Tibial artery (tissue), 4 donors: Measurements from ENCODE around the gene UPF2.
"Not testable (repeated sequence)": the region's sequence is repeated elsewhere in the genome, so short reads cannot be mapped to it uniquely, and the experiment has no call there.

ENCODE experiments used
- DNase-seq, 2 donors: peaks; one replicate each; pipeline ENCODE4 v3.0.0-alpha.2; 2019
- H3K27ac ChIP-seq, 2 donors: fragments of 200-600 bp; sonication (generic) in 1 of 2; 1 replicate in 1 of 2; 2 replicates in 1 of 2; pipeline ENCODE4 v1.5.1; 2018 to 2019; ENCODE audit warnings: mild to moderate bottlenecking in 1 of 2
- H3K27me3 ChIP-seq, 2 donors: fragments of 200-600 bp; sonication (generic) in 1 of 2; one replicate each; pipeline versions ENCODE4 v1.5.1 to v1.6.0; 2016 to 2019
- H3K36me3 ChIP-seq, 3 donors: fragments of 200-600 bp; sonication (generic) in 2 of 3; one replicate each; pipeline ENCODE4 v1.5.1; 2016 to 2019; ENCODE audit warnings: mild to moderate bottlenecking in 2 of 3
- H3K4me1 ChIP-seq, 4 donors: fragments of 200-600 bp; sonication (generic) in 2 of 4; 1 replicate in 3 of 4; 2 replicates in 1 of 4; pipeline ENCODE4 v1.5.1; 2016 to 2019
- H3K4me3 ChIP-seq, 2 donors: fragments of 200-600 bp; sonication (generic) in 1 of 2; 1 replicate in 1 of 2; 2 replicates in 1 of 2; pipeline ENCODE4 v1.5.1; 2018 to 2019; ENCODE audit warnings: mild to moderate bottlenecking in 2 of 2
- H3K9me3 ChIP-seq, 3 donors: fragments of 200-600 bp; sonication (generic) in 1 of 3; one replicate each; pipeline ENCODE4 v1.5.1; 2016 to 2019
- intact Hi-C: fragments of 100-400 bp; cut with DNase I; formaldehyde crosslinking; loops from one replicate; pipeline ENCODE4 v1.15.0; 2023; ENCODE audit warnings: low total_unique reads
- TF ChIP-seq, protein P1 (sequence below), 2 experiments: fragments of 200-600 bp in 1 of 2; fragments of 450-650 bp in 1 of 2; IDR thresholded peaks; one replicate each; pipeline ENCODE4 v1.5.1; 2017 to 2019; ENCODE audit warnings: antibody characterized with exemption in 2 of 2, mild to moderate bottlenecking in 1 of 2, moderate library complexity in 1 of 2

UPF2 gene

DNA sequence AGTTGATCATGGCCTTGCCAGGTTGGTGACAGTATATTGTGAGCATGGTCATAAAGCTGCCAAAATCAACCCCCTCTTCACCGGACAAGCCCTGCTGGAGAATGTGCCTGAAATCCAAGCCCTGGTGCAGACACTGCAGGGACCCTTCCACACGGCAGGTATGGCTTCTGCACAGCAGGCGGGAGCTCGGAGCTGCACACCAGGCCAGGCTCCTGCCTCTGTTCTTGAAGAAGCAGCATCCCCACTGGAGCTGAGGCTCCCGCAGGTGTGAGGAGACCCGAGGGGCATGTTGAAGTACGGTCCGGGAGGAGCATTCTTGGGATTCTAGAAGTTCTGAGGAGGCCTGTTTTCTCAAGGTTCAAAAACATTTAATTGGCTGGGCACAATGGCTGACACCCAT is 38.9 kb upstream of the UPF2 start:
- Histone ChIP-seq H3K4me1 (no peaks in the 10 kb centered on the region), H3K27ac (no peak overlapping the region), H3K36me3 (peaks cover 34 to 52% (median 35%) of the 10 kb centered on the region in 3 donors), H3K4me3 (no peak overlapping the region), H3K27me3 (no peaks in the 10 kb centered on the region), H3K9me3 (no peaks in the 10 kb centered on the region)
- TF ChIP-seq, protein P1, sequence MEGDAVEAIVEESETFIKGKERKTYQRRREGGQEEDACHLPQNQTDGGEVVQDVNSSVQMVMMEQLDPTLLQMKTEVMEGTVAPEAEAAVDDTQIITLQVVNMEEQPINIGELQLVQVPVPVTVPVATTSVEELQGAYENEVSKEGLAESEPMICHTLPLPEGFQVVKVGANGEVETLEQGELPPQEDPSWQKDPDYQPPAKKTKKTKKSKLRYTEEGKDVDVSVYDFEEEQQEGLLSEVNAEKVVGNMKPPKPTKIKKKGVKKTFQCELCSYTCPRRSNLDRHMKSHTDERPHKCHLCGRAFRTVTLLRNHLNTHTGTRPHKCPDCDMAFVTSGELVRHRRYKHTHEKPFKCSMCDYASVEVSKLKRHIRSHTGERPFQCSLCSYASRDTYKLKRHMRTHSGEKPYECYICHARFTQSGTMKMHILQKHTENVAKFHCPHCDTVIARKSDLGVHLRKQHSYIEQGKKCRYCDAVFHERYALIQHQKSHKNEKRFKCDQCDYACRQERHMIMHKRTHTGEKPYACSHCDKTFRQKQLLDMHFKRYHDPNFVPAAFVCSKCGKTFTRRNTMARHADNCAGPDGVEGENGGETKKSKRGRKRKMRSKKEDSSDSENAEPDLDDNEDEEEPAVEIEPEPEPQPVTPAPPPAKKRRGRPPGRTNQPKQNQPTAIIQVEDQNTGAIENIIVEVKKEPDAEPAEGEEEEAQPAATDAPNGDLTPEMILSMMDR (IDR thresholded peaks at IDR 0.05) = no peak
- intact Hi-C loops = no loop called here
- DNase-seq = no peak

DNA sequence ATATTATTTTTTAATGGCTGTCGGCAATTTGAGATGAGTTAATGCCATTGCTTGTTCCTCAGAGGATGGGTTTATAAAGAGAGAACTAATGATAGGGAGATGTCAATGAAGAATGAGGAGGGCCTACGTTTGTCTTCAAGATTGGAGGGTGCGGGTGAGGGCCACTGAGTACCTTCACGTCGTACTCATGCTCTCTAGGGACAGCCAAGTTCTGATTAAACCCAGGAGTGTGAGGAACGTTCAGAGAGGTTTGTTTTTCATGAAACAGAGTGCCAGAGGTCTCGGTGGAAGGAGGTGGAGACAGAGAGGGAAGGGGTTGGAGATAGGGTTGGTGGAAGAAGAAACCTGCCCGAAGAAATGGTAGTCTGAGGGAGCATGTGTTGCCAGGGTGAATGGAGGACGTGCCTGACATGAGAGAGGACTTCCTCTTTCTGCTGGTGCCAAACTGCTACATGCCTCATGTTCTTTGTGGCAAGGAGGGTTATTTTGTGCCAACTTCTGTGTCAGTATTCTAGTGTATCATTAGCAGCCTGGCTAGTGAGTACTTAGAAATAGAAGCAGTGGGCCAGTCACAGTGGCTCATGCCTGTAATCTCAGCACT is 35.1 kb upstream of the UPF2 start:
- no peak overlapping the region for H3K27ac ChIP-seq
- H3K27me3 ChIP-seq = no peaks in the 10 kb centered on the region
- TF ChIP-seq, protein P1 (IDR thresholded peaks at IDR 0.05) = no peak
- no peaks in the 10 kb centered on the region for H3K9me3 ChIP-seq
- no peak for DNase-seq
- H3K36me3 ChIP-seq = peaks cover 12 to 24% (median 16%) of the 10 kb centered on the region in 3 donors
- intact Hi-C loops = no loop called here
- H3K4me3 ChIP-seq = no peak overlapping the region
- H3K4me1 ChIP-seq = no peaks in the 10 kb centered on the region

- Histone ChIP-seq H3K4me1 (peaks cover 0 to 16% (median 11%) of the 10 kb centered on the region in 4 donors), H3K4me3 (no peak overlapping the region), H3K9me3 (no peaks in the 10 kb centered on the region), H3K27me3 (no peaks in the 10 kb centered on the region), H3K36me3 (peaks cover 0 to 10% (median 6%) of the 10 kb centered on the region in 3 donors), H3K27ac (no peak overlapping the region)
- DNase-seq = no peak
- TF ChIP-seq, protein P1 (IDR thresholded peaks at IDR 0.05) = no peak
- intact Hi-C loops = no loop called here
Measured at GRCh38 chr10:12073526-12073925, 30.9 kb upstream of the UPF2 start.

GRCh38 chr10:12071441-12071840 is 28.8 kb upstream of the UPF2 start:
- intact Hi-C loops, H3K36me3 ChIP-seq: not testable (repeated sequence)

GRCh38 chr10:12068449-12069269 is 26.1 kb upstream of the UPF2 start, which contains the start of gene DHTKD1:
Gene DHTKD1, plus strand, starts transcription at chr10:12068954. Its CDS starts 80 bp downstream, at chr10:12069034.
- peaks cover 0 to 3% (median 0%) of the 10 kb centered on the region in 3 donors for H3K36me3 ChIP-seq
- H3K27ac ChIP-seq = peak within 1 kb of the TSS; percentile 92 to 93
- H3K4me3 ChIP-seq = peak within 1 kb of the TSS; percentile 95 to 100
- TF ChIP-seq, protein P1 (IDR thresholded peaks at IDR 0.05) = peak; percentile 50 to 82
- H3K27me3 ChIP-seq = no peaks in the 10 kb centered on the region
- peaks cover 0 to 16% (median 11%) of the 10 kb centered on the region in 4 donors for H3K4me1 ChIP-seq
- intact Hi-C loops = loop anchor here (1.0 kb wide), 1 partner anchor 25 kb away; no protein-coding TSS in a partner anchor
- DNase-seq = peak; percentile 98 to 99
- H3K9me3 ChIP-seq = no peaks in the 10 kb centered on the region

More at GRCh38 chr10:12071441-12071840, 28.8 kb upstream of the UPF2 start:
- not testable (repeated sequence) for H3K9me3 ChIP-seq, H3K4me3 ChIP-seq, H3K27me3 ChIP-seq, H3K27ac ChIP-seq, DNase-seq
- H3K4me1 ChIP-seq = peaks cover 0 to 16% (median 11%) of the 10 kb centered on the region in 4 donors

DNA sequence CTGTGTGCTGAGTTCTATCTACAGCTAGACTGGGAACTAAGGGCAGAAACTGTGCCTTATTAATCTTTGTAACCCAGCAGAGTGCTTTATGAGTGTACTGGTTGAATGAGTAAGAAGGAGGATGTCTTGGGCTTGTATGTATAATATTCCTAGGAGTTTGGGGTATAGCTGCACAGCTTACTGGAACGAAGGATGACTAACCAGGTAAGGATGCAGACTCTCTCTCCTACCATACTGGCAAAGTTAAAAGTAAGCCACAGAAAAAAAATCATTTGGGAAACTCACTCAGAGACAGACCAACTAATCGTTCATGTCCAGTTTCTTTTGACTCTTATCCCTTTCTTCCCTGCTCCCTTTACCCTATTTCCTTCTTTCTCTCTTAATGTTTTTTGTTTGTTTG is 24.7 kb upstream of the UPF2 start:
- H3K27me3 ChIP-seq = no peaks in the 10 kb centered on the region
- no peaks in the 10 kb centered on the region for H3K9me3 ChIP-seq
- intact Hi-C loops = no loop called here
- TF ChIP-seq, protein P1 (IDR thresholded peaks at IDR 0.05) = no peak
- no peak overlapping the region for H3K27ac ChIP-seq
- no peak for DNase-seq
- H3K4me1 ChIP-seq = peaks cover 0 to 16% (median 11%) of the 10 kb centered on the region in 4 donors
- no peaks in the 10 kb centered on the region for H3K36me3 ChIP-seq
- H3K4me3 ChIP-seq = no peak overlapping the region
